ENCODE results near the gene PGLYRP3. TPM values are rescaled to one million over a fixed set of nuclear protein-coding genes. Genes with fewer than 3 reads are reported as not detected.

The PGLYRP3 gene
- total and polyA plus RNA-seq, 9 of the 15 experiments (the other 6 are each of a cell fraction or from before 2014, with no cell fraction given), result not detected

GRCh38 chr1:153358691-153358975, 45.9 kb upstream of the PGLYRP3 start:
- H3K4me1 ChIP-seq (replicated peaks in 1 of 2; ENCODE audit: control insufficient read depth in 2 of 2, insufficient read depth in 2 of 2, low read length in 2 of 2), result peaks cover 0 to 5% of the 10 kb centered on the region in 2 experiments; a peak in 1 of 5 replicates
- H3K36me3 ChIP-seq (ENCODE audit: control insufficient read depth, insufficient read depth, low read length), result no peaks in the 10 kb centered on the region
- H4K20me1 ChIP-seq (replicated peaks; ENCODE audit: control insufficient read depth, insufficient read depth, low read length), result no peaks in the 10 kb centered on the region; the same call in 1 of the 2 replicates
- intact Hi-C loops (cut with micrococcal nuclease) (loop anchor here (10.0 kb wide), 2 partner anchors 406 to 626 kb away; partner anchors contain the start of gene RAB13), in situ Hi-C loops (cut with MboI) (loop anchor here (10.0 kb wide), 1 partner anchor 396 kb away; no protein-coding TSS in a partner anchor)
- H2AFZ ChIP-seq (ENCODE audit: low read depth, low read length), result no peak overlapping the region
- no peak overlapping the region for H3K27ac ChIP-seq (ENCODE audit: extremely low read depth, low read depth, low read length)
- H3K4me2 ChIP-seq (ENCODE audit: insufficient read depth, low read length), result no peak overlapping the region
- no TSS peak for BruUV-seq (replicated peaks)
- H3K9ac ChIP-seq (ENCODE audit: insufficient read depth in 1 of 2, low read depth in 2 of 2, low read length in 2 of 2), result no peak overlapping the region
- no peaks in the 10 kb centered on the region for H3K79me2 ChIP-seq (ENCODE audit: control insufficient read depth, insufficient read depth, low read length)
- peaks cover 4 to 44% of the 10 kb centered on the region in 2 experiments; a peak in 4 of 5 replicates for H3K27me3 ChIP-seq (ENCODE audit: control insufficient read depth in 2 of 2, insufficient read depth in 2 of 2, low read length in 2 of 2)
- H3K9me3 ChIP-seq (replicated peaks; ENCODE audit: control insufficient read depth, insufficient read depth, low read depth, low read length), result no peaks in the 10 kb centered on the region
- no peak for DNase-seq (ENCODE audit: extremely low read depth in 1 of 4, low spot score in 3 of 4)
- WGBS (ENCODE audit: insufficient coverage, low coverage, missing lambda C conversion rate), result 27% methylated on average over 2 of the region's 3 CpGs
- POLR2A ChIA-PET, result no interaction called here
- H3K9me1 ChIP-seq (ENCODE audit: control insufficient read depth, insufficient read depth, low read length), result no peaks in the 10 kb centered on the region
- CTCF ChIA-PET (ENCODE audit: low intra/inter-chr PET ratio), result no interaction called here
- no peak overlapping the region for H3K4me3 ChIP-seq
- TF ChIP-seq CBFA2T2 (conservative IDR thresholded peaks at IDR 0.05) (no peak), BCLAF1 (IDR thresholded peaks at IDR 0.05; ENCODE audit: borderline replicate concordance in 1 of 2, control insufficient read depth in 1 of 2, low read depth in 2 of 2, low read length in 1 of 2) (no peak), HNRNPL (IDR thresholded peaks at IDR 0.05; ENCODE audit: low read depth, low read length) (no peak), PBX2 (CRISPR knock-in tag; IDR thresholded peaks at IDR 0.05; ENCODE audit: low read depth) (no peak), PBX2 (tag; conservative IDR thresholded peaks at IDR 0.05; ENCODE audit: low read depth) (no peak), ZBTB49 (CRISPR knock-in tag; IDR thresholded peaks at IDR 0.05; ENCODE audit: borderline replicate concordance) (no peak), PHF20 (IDR thresholded peaks at IDR 0.05; ENCODE audit: partially characterized antibody) (no peak), ZNF655 (CRISPR knock-in tag; IDR thresholded peaks at IDR 0.05) (no peak), HCFC1 (IDR thresholded peaks at IDR 0.05; ENCODE audit: low read depth, low read length) (no peak)
- no peak for ATAC-seq
- no peak for FAIRE-seq

Data from K562 (cell line).